GM18511 (cell line): ENCODE results near the gene COL19A1.

Source experiments
- ATAC-seq: cut with Tn5 transposase; IDR thresholded peaks from one replicate; pipeline ENCODE4 v1.9.1; 2021; ENCODE audit warnings: mild to moderate bottlenecking, moderate library complexity; ENCODE audit not compliant: unreplicated experiment

The COL19A1 gene

DNA sequence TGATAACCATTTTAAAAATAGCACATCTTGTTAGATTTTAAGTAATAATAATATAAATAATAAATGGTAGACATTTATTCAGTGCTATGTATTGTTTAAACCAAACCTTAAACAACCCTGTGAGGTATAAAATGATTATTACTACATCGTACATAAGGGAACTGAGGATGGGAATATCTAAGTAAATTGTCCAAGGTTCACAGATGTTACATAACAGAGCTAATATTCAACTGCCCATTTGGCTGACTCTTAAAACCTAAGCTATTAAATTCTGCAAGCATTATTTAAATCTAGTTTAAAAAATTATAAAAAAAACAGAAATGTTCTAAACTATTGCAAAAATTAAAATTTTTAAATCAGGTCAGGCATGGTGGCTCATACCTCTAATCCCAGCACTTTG is 175.1 kb downstream of the COL19A1 start:
- ATAC-seq, result no peak

- no peak for ATAC-seq
Observed at GRCh38 chr6:70045413-70045812, 179.1 kb downstream of the COL19A1 start.

GRCh38 chr6:70051197-70052124 is 185.1 kb downstream of the COL19A1 start:
- ATAC-seq, result no peak

DNA sequence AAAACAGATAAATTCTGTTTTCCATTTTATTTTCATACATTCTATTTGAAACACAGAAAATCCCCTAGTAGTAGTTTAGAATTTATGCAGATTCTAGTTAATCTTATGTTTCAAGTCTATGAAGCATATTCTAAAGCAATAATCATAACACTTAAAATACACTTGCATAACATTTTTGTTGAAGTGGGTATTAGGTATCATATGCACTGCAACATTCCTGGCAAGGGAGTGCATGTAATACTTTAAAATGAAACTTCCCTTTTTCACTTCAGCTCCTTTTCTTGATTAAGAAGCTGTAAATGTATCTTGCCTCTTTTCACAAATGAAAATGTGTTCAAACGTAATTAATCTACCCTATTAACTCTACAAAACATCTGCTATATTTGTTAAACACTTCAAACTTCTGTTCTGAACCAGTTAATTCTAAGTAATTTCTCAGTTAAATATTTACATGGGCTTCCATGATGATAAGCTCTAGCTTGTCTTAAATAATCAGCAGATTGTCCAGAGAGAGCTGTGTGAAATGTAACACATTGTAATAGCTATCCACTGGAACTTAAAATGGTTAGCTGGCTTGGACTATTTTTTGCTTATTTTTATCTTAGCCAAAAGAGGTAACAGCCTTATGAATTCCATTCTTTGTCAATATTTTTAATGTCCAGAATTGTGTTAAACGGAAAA is 192.8 kb downstream of the COL19A1 start:
- ATAC-seq, result no peak

- ATAC-seq, result no peak
Observed at GRCh38 chr6:70060680-70061079, 194.3 kb downstream of the COL19A1 start.

- no peak for ATAC-seq
Observed at GRCh38 chr6:70061546-70061945, 195.2 kb downstream of the COL19A1 start.

- no peak for ATAC-seq
Observed at GRCh38 chr6:70062010-70062409, 195.7 kb downstream of the COL19A1 start.

GRCh38 chr6:70072540-70073179 is 206.3 kb downstream of the COL19A1 start:
- no peak for ATAC-seq

DNA sequence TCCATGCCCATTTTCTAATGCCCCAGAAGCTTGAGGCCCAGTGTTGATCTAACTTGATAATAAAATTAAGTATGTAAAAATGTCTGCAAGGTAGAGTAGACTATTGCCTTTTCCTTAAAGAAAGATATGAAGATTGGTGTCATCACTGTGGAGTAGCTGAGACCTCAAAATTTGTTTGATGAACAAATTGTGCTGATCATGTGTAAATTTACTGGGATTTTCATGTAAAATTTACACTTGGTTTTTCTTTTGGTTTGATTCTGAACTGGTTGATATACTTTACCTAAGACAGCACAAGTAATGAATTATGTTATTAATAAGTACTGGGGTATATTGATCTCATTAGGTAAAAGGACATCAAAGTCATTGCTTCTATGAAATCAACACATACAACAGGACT is 207.3 kb downstream of the COL19A1 start:
- ATAC-seq, result no peak

DNA sequence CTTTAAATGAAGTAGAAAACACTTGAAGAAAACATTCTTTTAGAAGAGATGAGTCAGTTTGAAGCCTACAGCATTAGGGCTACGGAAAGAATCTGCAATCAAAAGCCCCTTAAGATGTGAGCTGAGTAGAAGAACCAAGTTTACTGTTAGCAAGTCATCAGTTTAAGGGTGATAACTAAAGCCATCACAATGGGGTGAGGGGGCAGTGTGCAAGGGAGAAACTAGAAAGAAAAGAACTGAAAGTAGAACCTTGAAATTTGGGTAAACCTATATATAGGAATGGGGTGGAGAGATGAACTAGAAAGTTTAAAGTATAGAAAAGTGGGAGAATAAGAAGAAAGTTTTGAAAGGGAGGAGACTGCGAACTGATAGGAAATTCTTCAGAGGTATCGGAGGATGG is 212.9 kb downstream of the COL19A1 start:
- no peak for ATAC-seq

DNA sequence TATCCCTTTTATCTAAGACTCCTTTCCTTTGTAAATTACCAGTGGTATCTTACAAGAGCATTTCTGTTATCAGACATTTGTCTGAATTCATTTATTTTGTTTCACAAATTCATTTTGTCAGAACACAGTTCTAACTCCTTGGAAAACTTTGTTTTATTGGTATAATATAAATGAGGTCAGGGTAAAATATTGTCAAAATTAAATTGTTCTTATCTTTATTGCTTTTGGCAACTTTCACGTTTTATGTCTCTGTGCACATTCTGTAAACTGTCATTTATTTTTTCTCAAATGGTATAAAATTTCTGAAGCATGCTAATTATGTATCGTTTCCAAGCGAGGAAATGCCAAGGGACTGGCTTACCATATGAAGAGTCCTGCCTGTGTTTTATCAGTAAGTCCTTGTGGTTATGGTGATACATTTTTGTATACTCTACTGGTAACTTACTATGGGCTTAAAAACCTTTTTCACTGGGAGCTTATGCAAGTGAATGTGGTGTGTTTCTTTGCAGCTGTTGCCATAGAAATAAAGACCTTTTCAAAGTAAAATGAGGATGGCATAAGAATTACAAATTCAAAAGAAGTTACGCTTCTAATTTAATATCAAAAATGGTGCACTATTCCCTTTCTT is 214.2 kb downstream of the COL19A1 start:
- ATAC-seq, result no peak

DNA sequence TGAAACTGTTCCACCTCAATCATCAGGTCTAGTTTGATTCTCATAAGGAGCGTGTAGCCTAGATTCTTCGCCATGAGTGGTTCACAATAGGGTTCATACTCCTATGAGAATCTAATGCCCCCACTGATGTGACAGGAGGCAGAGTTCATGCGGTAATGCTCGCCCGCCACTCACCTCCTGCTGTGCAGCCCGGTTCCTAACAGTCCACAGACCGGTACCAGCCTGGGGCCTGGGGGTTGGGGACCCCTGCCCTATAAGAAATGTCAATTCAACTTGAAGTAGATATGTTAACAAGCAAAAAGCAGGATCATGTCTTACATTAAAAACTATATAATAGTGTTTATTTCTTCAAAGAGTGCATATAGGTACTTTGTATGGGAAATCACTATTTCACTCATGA is 216.5 kb downstream of the COL19A1 start:
- ATAC-seq, result no peak

GRCh38 chr6:70086806-70087205 is 220.4 kb downstream of the COL19A1 start:
- ATAC-seq, result no peak

GRCh38 chr6:70094156-70094555 is 227.8 kb downstream of the COL19A1 start:
- no peak for ATAC-seq

- ATAC-seq, result no peak
Observed at GRCh38 chr6:70099732-70100131, 233.4 kb downstream of the COL19A1 start.

GRCh38 chr6:70103798-70104197 is 237.4 kb downstream of the COL19A1 start:
- ATAC-seq, result no peak

DNA sequence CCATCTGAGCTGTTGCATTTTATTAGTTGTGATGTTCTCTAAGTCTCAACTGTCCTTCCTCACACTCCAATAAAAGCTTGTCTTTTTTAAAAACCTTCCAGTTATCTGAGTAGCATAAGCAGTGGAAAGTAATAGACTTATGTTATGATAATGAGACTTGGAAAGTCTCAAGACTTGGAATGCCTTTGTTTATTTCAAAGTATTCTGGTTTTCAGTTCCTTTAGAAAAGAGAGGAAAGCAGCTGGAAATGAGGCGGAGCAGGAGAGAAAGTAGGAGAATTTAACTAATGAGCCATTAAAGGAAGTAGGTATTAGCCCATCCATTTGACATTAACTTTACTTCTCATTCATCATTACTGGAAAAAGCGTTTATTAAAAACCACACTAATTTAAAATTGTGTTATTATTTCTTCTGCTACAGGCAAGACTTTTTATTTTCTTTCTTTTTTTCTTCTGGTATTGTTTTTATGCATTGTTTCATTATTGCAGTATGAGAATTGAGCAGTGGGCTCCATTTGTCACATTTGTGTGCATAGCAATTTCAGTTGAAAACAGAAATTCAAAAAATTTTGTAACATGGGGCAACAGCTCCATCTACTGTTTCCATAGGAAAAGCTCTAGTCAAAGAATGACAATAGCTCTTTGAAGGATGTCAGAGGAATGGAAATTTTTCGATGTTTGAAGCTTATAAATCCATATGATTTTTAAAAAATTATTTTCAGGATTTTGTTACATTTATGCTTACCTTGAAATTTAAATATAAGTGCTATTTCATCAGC is 241.7 kb downstream of the COL19A1 start:
- ATAC-seq, result peak; percentile 60

GRCh38 chr6:70110126-70111022 is 244.0 kb downstream of the COL19A1 start:
- peak; percentile 65 for ATAC-seq

DNA sequence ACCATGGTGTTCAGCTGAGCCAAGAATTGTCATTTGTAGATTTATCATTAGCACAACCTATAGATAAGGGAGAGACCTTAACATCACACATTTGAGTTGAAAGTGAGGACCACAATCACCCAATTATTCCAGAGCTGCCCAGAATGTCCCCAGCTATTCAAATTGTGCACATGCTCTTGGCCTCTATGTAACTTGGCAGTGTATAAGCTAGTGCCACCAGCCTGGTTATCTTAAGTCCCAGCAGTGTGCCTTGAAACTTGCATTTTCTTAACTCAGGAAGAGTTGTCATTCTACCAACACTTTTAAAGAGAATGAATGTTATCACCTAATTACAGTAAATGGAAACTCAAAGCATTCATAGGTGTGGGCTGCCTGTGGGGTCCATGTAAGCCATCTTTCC is 245.4 kb downstream of the COL19A1 start:
- no peak for ATAC-seq
